Islet of Langerhans (tissue), 1 donor: ENCODE results near the gene SLC16A6.
"Not testable (repeated sequence)": the region's sequence is repeated elsewhere in the genome, so short reads cannot be mapped to it uniquely, and the experiment has no call there.

Experiments
- FAIRE-seq: peaks from one replicate; lab custom pipeline; 2011; peaks lifted over from hg19 to GRCh38; lab: Jason Lieb, UNC

Gene SLC16A6

DNA sequence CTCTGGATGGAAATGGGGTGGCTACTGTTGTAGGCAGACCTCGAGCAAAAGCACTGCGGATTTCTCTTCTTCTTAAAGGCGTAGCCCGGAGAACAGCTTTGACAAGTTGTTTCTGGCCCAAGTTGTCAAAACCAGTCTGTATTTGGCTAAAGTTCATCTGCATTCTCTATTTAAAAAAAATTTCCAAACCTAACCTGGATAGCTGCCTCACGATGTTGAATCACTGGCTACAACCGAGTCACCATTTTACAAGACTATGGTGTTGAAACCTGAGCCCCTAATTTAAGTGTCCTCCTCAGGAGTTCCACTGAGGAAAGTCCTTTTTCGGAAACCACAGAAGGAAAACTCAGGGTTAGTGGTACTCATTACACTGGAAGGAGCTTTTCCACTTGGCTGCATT, 1.5 kb downstream of the SLC16A6 start:
- no peak for FAIRE-seq

DNA sequence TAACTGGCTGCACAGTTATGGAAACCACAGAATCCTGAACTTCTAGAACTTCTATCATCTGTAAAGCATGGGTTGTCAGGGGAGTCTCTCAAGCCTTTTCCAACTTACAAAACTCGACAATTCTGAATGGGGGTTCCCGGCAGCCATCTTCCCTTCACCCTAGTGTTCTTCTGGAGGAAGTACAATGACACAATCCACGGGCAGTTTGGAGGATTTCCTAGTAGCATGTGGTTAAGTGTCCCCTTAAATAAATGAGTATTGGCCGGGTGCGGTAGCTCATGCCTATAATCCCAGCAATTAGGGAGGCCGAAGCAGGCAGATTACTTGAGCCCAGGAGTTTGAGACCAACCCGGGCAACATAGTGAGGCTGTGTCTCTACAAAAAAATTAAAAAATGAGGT, 2.1 kb downstream of the SLC16A6 start:
- FAIRE-seq, result no peak

DNA sequence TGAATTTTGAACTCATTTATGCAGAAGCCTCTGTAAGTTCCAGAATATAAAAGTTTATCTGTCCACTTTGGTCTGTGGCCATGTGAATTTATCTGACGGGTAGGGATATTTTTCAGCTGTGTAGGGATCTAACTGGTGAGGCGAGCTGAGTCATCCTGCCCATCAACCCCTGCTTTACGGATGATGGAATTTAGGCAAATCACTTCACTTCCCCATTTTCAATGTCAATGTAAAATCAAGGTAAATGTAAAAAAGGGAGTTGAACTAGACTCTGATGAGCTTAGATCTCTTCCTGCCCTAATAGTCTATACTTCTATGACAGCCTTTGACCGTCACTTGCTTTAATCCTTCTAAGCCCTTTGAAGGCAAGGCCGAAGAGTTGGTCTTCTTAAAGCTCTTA, 2.6 kb downstream of the SLC16A6 start:
- FAIRE-seq, result no peak

DNA sequence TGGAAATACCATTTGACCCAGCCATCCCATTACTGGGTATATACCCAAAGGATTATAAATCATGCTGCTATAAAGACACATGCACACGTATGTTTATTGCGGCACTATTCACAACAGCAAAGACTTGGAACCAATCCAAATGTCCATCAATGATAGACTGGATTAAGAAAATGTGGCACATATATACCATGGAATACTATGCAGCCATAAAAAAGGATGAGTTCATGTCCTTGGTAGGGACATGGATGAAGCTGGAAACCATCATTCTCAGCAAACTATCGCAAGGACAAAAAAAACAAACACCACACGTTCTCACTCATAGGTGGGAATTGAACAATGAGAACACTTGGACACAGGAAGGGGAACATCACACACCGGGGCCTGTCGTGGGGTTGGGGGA, 9.0 kb downstream of the SLC16A6 start:
- FAIRE-seq, result not testable (repeated sequence)

GRCh38 chr17:68277807-68278206, 13.1 kb downstream of the SLC16A6 start:
- no peak for FAIRE-seq

- not testable (repeated sequence) for FAIRE-seq
Observed at GRCh38 chr17:68276339-68276738, 14.6 kb downstream of the SLC16A6 start.

DNA sequence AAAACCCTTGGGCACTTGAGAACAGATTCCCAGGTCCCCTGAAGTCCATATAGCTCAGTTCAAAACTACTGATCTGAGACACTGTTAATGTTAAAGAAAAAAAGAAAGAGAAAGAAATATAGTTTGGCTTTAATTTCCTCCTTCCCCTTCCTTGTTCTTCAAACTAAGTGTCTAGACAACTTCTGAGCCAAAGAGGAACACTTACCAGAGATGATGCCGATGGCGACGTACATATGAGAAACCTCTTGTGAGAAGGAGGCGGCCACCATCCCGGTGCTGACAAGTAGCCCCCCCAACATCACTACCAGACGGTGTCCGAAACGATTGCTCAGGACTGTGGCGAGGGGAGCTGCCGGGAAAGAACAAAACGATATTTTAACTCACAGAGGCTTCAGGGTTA, 17.2 kb downstream of the SLC16A6 start:
- FAIRE-seq, result no peak

DNA sequence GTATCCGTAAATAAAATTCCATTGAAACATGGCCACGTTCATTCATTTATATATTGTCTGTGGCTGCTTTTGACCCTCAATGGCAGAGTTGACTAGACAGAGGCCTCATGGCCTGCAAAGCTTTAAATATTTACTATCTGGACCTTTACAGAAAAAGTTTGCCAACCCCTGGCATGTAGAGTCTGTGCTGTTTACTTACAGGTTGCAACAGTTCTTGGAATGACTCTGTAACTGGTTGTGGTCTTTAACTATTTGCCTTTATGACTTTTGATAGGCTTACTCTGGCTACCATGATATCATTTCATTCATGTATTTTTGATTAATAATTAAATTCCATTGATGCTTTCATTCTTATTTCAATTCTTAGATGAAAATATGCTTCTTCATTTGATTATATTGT, 25.1 kb downstream of the SLC16A6 start:
- not testable (repeated sequence) for FAIRE-seq

DNA sequence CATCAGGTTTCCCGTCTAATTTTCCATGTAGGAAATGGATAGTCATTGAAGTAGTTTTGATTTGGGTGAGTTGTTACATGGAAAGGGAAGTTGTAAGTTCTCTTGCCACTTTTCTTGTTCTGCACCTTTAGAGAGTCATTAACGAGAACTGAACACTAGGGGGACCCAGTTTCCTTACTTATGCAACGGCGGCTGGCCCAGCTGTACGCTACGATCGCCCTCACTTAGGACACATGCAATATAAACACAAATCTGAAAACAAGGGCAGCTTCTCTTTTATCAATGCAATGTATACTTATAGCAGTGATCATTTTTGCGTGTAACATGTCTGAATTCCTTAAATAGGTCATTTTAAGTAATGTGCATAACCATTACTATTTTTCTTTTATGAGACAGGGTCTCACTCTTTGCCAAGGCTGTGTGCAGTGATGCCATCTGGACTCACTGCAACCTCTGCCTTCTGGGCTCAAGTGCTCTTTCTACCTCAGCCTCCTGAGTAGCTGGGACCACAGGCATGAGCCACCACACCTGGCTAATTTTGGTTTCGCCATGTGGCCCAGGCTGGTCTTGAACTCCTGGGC, 27.7 kb downstream of the SLC16A6 start:
- peak; percentile 97 for FAIRE-seq

- not testable (repeated sequence) for FAIRE-seq
Observed at GRCh38 chr17:68262467-68262866, 28.5 kb downstream of the SLC16A6 start.

DNA sequence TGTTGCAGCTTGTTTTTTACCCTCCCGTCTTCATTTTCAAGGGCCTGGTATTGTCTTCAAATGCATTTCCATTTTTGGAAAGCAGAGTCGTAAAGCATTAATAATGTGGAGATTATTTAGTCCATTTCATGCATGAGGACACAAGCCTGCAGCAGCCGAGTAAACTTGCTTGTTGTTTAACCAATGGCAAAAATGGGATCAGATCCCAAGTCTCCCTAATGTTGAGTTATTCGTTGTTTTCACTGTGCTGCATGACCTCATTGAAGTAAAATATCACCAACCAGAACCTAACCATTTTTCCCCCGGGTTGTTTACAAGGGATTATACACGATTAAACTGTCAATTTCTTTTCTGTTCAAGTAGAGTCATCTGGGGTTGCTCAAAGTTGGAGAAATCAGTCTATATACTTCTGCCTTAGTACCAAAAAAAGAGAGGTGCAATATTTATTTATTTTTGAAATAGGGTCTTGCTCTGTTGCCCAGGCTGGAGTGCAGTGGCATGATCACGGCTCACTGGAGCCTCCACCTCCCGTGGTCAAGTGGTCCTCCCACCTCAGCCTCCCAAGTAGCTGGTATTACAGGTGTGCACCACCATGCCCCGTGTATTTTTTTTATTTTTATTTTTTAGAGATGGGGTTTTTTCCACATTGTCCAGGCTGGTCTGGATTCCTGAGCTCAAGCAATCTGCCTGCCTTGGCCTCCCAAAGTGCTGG, 30.7 kb downstream of the SLC16A6 start:
- FAIRE-seq, result no peak

DNA sequence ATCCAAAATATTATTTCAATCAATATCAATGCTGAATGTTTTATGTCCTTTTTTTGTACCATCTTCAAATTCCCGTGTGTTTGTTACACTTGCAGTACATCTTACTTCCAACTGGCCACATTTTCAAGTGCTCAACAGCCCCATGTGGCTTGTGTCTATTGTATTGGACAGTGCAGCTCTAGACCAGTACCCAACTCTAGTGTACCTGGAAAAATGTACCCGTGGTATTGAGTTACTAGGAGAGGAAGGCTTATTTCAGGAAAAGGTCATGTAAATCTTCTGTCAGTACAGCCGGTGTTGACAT, 31.3 kb downstream of the SLC16A6 start:
- peak; percentile 21 for FAIRE-seq

DNA sequence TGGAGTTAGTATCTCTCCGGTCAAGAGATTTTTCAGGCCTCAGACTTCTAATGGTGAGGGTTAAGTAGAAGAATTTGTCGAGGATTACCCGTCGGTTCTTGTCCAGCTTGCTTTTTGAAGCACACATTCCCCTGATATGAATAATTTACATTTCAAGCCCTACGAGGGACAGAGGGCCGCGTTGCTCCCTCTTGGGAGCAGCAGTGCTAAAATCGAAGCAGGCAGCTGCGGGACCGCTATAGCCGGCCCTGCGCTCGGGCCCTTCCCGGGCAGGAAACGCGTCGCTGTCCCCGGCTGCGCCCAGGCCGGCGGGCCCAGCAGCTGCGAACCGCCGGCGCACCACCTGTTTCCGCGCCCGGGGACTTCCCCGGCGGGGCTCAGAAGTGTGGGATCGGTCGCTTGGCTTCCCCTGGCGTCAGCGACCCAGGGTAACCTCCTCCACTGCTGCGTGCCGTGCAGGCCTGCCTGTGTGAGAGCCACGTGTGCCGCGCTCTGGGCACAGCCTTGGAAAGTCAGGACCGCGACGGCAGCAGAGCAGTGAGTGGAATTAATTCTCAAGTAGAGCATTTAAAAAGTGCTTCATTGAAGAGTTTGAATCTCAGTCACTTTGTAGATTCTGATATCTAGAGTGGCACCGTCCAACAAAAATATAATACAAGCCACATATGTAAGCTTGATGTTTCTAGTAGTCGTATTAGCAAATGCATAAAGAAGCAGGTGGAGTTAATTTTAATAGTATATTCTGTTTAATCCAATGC, 31.9 kb downstream of the SLC16A6 start:
- FAIRE-seq, result not testable (repeated sequence)

GRCh38 chr17:68257934-68258333, 33.0 kb downstream of the SLC16A6 start:
- no peak for FAIRE-seq

GRCh38 chr17:68256701-68257100, 34.2 kb downstream of the SLC16A6 start:
- FAIRE-seq, result not testable (repeated sequence)

DNA sequence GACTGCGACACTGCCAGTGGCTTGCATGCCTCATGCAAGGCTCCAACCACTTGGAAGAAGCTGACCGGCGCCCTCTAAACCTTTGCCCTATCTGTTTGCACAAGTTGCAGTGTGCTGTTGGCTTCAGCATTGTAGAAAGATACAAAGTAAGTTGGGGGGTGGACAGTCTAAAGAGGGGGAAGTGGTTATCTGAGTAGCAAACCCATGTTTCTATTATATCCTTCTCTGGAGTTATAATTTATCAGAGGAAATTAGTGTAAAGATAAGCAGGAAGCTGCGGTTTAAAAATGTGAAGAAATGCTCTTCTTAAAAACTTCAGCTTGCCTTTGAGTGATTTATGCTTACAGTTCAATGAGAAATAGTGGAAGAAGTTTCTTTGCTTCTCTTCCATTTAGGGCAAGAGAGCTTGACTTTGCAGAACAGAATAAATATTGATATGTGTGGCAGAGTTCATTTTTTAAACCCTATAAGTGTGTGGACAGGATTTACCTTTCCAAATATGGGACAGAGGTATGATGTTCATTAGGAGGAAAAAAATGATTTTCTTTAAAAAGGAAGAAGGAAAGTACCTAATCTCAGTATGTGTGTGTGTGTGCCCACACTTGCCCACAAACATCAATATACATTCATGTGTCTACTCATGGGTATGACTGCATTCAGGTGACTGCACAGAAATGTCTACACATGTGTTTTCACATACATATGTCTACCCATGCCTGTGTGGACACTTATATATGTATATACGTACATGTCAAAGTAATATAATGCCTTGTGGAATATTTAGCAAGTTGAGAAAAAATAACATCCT, 35.0 kb downstream of the SLC16A6 start:
- FAIRE-seq, result no peak

DNA sequence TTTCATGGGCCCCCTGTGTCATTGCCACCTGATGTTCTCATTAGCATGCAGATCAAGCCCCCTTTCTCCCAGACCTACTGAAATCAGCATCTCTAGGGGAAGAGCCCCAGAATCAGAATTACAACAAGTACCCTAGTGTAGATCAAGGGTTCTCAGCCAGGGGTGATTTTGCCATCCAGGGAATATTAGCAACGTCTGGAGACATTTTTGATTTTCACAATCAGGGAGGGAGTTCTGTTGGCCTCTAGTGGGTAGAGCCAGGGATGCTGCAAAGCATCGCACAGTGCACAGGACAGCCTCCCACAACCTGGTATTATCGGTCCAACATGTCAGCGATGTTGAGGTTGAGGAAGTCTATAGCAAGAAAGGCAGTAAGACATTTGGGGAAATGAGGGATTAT, 35.8 kb downstream of the SLC16A6 start:
- no peak for FAIRE-seq

- not testable (repeated sequence) for FAIRE-seq
Observed at GRCh38 chr17:68253426-68253825, 37.5 kb downstream of the SLC16A6 start.

DNA sequence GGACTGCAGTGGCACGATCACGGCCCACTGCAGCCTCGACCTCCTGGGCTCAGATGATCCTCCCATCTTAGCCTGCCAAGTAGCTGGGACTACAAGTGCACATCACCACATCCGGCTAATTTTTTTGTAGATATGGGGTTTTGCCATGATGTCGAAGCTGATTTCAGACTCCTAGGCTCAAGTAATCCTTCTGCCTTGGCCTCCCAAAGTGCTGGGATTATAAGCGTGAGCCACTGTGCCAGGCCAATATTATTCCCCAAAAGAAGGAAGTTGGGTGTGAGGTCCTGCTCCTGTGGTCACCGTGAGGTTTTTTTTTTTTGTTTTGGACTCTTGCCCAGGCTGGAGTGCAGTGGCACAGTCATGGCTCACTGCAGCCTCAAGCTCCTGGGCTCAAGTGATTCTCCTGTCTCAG, 41.6 kb downstream of the SLC16A6 start:
- no peak for FAIRE-seq

DNA sequence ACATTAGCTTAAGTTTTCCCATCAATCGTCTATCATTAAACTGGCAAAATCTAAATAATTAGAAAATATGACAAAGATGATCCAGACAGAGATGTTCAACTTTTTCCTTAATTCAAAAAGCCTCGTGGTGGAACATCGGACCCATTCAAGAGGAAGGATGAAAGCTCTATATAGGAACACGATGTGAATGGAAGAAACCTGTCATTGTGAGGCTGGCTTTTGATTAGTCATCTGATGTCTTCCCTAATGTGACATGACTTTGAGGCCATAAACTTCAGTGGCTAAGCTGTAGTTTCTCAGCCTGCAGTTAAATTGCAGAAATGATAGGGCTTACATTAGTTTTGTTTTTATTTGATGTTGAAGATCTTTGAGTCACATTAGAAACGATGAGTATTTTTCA, 42.0 kb downstream of the SLC16A6 start:
- FAIRE-seq, result no peak

DNA sequence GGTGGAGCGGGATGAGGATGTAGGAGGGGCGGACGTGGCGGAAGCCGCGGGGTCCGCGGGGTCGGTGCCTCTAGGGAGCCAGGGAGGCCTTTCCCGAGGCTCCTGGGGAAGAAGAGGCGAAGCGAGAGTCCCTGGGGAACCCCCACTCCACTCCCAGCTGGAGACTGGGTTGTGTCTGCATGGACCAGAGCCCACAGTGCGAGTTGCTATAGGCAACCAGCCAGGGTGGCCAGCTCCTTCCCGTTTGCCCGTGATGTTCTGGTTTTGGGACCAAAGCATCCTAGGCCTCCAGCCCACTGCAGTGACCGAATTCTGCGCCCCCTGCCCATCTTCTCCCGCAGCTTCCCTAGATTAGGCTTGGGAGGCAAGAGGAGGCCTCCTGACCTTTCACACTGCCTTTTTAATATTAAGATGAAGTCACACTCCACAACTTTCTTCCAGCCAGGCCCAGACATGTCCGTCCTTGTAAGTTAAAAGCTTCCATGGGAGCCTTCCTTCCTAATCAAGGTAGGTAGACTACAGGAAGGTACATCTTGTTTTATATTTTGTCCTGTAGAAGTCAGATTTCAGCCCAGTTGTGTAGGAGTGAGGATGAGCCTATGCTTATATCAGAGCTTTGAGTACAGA, 42.6 kb downstream of the SLC16A6 start:
- no peak for FAIRE-seq

DNA sequence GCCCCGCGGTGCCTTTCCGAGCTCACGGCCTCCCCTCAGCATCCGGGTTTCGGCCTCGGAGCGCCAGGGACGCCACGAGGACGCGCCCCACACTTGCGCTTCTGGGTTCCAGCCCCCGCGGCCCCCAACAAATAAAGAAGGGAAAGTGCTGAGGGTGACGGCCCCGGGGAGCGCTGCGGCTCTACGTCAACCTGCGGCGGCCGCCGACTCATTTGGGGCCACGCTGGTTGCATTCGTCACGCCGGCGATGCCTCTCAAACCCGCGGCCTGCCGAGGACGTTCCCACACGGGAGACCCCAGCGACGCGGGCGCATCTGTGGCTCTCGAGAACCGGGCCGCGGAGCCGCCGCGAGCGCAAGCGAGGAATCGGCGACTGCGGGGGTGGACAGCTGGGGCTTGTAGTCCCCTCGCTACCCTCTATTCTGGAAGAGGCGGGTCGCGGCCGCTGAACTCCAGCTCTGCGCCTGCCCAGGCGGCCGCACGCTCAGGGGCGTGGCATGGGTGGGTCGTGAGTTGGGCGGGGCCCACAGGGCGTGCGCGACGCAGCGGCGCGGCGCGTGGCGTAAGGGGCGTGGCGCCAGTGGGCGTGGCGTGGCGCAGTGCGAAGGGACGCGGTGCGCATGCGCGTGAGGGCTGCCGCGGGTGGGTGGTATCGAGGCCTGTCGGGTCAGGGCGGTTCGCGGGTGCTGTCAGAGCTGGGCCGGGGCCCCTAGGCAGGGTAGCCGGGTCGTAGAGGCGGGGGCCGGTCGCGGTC, 43.3 kb downstream of the SLC16A6 start, which contains the start of gene AMZ2:
AMZ2 (plus strand) TSS at position 599 of the 754 bp plus-strand sequence. CDS start 2,145 bp downstream, outside the sequence.
- no peak for FAIRE-seq
